ENCODE results near the gene ANGPTL8.

Gene ANGPTL8

GRCh38 chr19:11225172-11225571 is 14.2 kb upstream of the ANGPTL8 start:
- in situ Hi-C loops (cut with MboI; ENCODE audit: low sequenced_read_pairs, unreplicated experiment): no loop called here
- TF ChIP-seq CTCF (IDR thresholded peaks at IDR 0.05; ENCODE audit: borderline replicate concordance, control extremely low read depth, extremely low read depth, insufficient read depth, missing control alignments): no peak
- no peak for DNase-seq (ENCODE audit: low spot score)

- no peak for DNase-seq (ENCODE audit: low spot score)
- no peak for TF ChIP-seq CTCF (IDR thresholded peaks at IDR 0.05; ENCODE audit: borderline replicate concordance, control extremely low read depth, extremely low read depth, insufficient read depth, missing control alignments)
- in situ Hi-C loops (cut with MboI; ENCODE audit: low sequenced_read_pairs, unreplicated experiment): no loop called here
Observed at GRCh38 chr19:11225815-11226214, 13.6 kb upstream of the ANGPTL8 start.

GRCh38 chr19:11226716-11227166 is 12.7 kb upstream of the ANGPTL8 start:
- no peak for DNase-seq (ENCODE audit: low spot score)
- in situ Hi-C loops (cut with MboI; ENCODE audit: low sequenced_read_pairs, unreplicated experiment): no loop called here
- TF ChIP-seq CTCF (IDR thresholded peaks at IDR 0.05; ENCODE audit: borderline replicate concordance, control extremely low read depth, extremely low read depth, insufficient read depth, missing control alignments): no peak

- in situ Hi-C loops (cut with MboI; ENCODE audit: low sequenced_read_pairs, unreplicated experiment): no loop called here
- no peak for DNase-seq (ENCODE audit: low spot score)
- no peak for TF ChIP-seq CTCF (IDR thresholded peaks at IDR 0.05; ENCODE audit: borderline replicate concordance, control extremely low read depth, extremely low read depth, insufficient read depth, missing control alignments)
Observed at GRCh38 chr19:11227195-11227886, 12.1 kb upstream of the ANGPTL8 start.

GRCh38 chr19:11230621-11231386 is 8.6 kb upstream of the ANGPTL8 start:
- TF ChIP-seq CTCF (IDR thresholded peaks at IDR 0.05; ENCODE audit: borderline replicate concordance, control extremely low read depth, extremely low read depth, insufficient read depth, missing control alignments): no peak
- DNase-seq (ENCODE audit: low spot score): no peak
- in situ Hi-C loops (cut with MboI; ENCODE audit: low sequenced_read_pairs, unreplicated experiment): no loop called here

GRCh38 chr19:11232555-11232954 is 6.9 kb upstream of the ANGPTL8 start:
- no peak for DNase-seq (ENCODE audit: low spot score)
- TF ChIP-seq CTCF (IDR thresholded peaks at IDR 0.05; ENCODE audit: borderline replicate concordance, control extremely low read depth, extremely low read depth, insufficient read depth, missing control alignments): no peak
- in situ Hi-C loops (cut with MboI; ENCODE audit: low sequenced_read_pairs, unreplicated experiment): no loop called here

Data from GM13976 (cell line).